Heart left ventricle (tissue), 16 donors: ENCODE measurements around the gene FAM131A. TPM values are rescaled to one million over a fixed set of nuclear protein-coding genes. Genes with fewer than 3 reads are reported as not detected.
A peak's percentile ranks its signal among the peaks of the same experiment; 100 is the strongest.

Source experiments
- ATAC-seq, 4 donors: fragments of 200-7000 bp; cut with Tn5 transposase; one replicate each; pipeline ENCODE4 v1.9.1; 2020 to 2022; ENCODE audit warnings: moderate library complexity in 4 of 4, mild to moderate bottlenecking in 3 of 4, moderate number of reproducible peaks in 1 of 4
- DNase-seq, 5 donors: peaks; one replicate each; pipeline ENCODE4 v3.0.0-alpha.2; 2020
- H3K27ac ChIP-seq, 12 donors: fragments of 200-600 bp; sonication (generic) in 4 of 12; one replicate each; pipeline versions ENCODE4 v1.5.0 to v1.8.0; 2016 to 2022; ENCODE audit warnings: mild to moderate bottlenecking in 2 of 12
- H3K27me3 ChIP-seq, 9 donors: fragments of 200-600 bp; sonication (generic) in 2 of 9; one replicate each; pipeline versions ENCODE4 v1.5.1 to v1.8.0; 2016 to 2022; ENCODE audit warnings: mild to moderate bottlenecking in 3 of 9
- H3K36me3 ChIP-seq, 9 donors: fragments of 200-600 bp; sonication (generic) in 2 of 9; one replicate each; pipeline versions ENCODE4 v1.5.0 to v1.8.0; 2018 to 2022; ENCODE audit warnings: mild to moderate bottlenecking in 2 of 9
- H3K4me1 ChIP-seq, 12 donors: fragments of 200-600 bp; sonication (generic) in 4 of 12; one replicate each; pipeline versions ENCODE4 v1.5.0 to v1.8.0; 2016 to 2022; ENCODE audit warnings: mild to moderate bottlenecking in 3 of 12
- H3K4me3 ChIP-seq, 12 donors: fragments of 200-600 bp; sonication (generic) in 4 of 12; one replicate each; pipeline versions ENCODE4 v1.5.0 to v1.8.0; 2017 to 2022; ENCODE audit warnings: mild to moderate bottlenecking in 9 of 12, moderate library complexity in 4 of 12
- H3K9me3 ChIP-seq, 12 donors: fragments of 200-600 bp; sonication (generic) in 4 of 12; one replicate each; pipeline versions ENCODE4 v1.5.0 to v1.8.0; 2016 to 2022; ENCODE audit warnings: mild to moderate bottlenecking in 1 of 12
- POLR2A ChIP-seq, 2 donors: fragments of 450-650 bp; IDR thresholded peaks; one replicate each; pipeline ENCODE4 v1.6.1; 2017; ENCODE audit warnings: antibody characterized with exemption in 2 of 2, mild to moderate bottlenecking in 2 of 2, moderate library complexity in 2 of 2
- WGBS, 4 donors: extraction: QIAGEN DNeasy Blood & Tissue Kit in 2 of 4; methylation state at CpG; one replicate each; pipeline versions ENCODE4 v1.1.5 to v1.1.7; 2013 to 2018; 5-methylcytosine and 5-hydroxymethylcytosine counted together
- intact Hi-C, 10 donors: fragments of 100-400 bp; cut with DNase I; formaldehyde crosslinking; loops; one replicate each; pipeline versions ENCODE4 v1.11.1 to v1.14.2; 2022
- polyA plus RNA-seq, 2 donors: library from polyadenylated mRNA; stranded (reverse); fragments of 200-250 nt; gene quantifications; one replicate each; pipeline ENCODE4 v1.2.3, GENCODE V29; 2013
- total RNA-seq, 9 donors: library from RNA; depleted of rRNA in 2 of 9; stranded (reverse); fragments of >200 nt in 2 of 9; fragmentation: NEBNext Ultra II Directional in 3 of 9; extraction: Animal tissue kit (Norgen Biotek cat#: 25700) in 3 of 9; gene quantifications; one replicate each; pipeline versions ENCODE4 v1.1.0 to v1.2.4, GENCODE V29; 2016 to 2023
- TF ChIP-seq, protein P1 (sequence below), 12 donors: fragments of 200-600 bp; sonication (generic) in 4 of 12; IDR thresholded peaks; one replicate each; pipeline versions ENCODE4 v1.5.0 to v1.8.0; 2018 to 2022; ENCODE audit warnings: antibody characterized with exemption in 12 of 12, mild to moderate bottlenecking in 5 of 12
- donor health status: ischemic (EF 13 %, LVEDD 7.1; RV severe dilation, severe dysfunction).
- donor health status: healthy with polysubstance abuse.
- donor health status: DM: no; HTN: yes; CAD: no.
- donor health status: DM: no; HTN: no; CAD: no.
- donor health status: ischemic (EF 25% LVEDD 6.9; RV normal size, moderate dysfunction).
- donor health status: ischemic (EF 25% LVEDD 5.7; RV mildly dilated, moderate dysfunction).
- donor health status: healthy.
- donor health status: DM: yes; HTN: yes; CAD: no.
- donor health status: ischemic (EF 35%, LVEDD 5.7; RV mildly dilated, moderate dysfunction).
- donor health status: nonischemic (EF 11% LVEDD 7.7; RV severe dilation, severe dysfunction).
- donor health status: DM: yes; HTN: yes; CAD: no.
- donor health status: PGD.
- donor health status: ischemic (EF 29% LVEDD 5.4; RV normal size, mild dysfunction).
- donor health status: nonischemic (EF 23%, LVEDD 6.1; RV moderate dilation, normal function).

FAM131A gene
- total and polyA plus RNA-seq, 11 donors, result 21.9 to 53.2 (median 30.9) TPM

DNA sequence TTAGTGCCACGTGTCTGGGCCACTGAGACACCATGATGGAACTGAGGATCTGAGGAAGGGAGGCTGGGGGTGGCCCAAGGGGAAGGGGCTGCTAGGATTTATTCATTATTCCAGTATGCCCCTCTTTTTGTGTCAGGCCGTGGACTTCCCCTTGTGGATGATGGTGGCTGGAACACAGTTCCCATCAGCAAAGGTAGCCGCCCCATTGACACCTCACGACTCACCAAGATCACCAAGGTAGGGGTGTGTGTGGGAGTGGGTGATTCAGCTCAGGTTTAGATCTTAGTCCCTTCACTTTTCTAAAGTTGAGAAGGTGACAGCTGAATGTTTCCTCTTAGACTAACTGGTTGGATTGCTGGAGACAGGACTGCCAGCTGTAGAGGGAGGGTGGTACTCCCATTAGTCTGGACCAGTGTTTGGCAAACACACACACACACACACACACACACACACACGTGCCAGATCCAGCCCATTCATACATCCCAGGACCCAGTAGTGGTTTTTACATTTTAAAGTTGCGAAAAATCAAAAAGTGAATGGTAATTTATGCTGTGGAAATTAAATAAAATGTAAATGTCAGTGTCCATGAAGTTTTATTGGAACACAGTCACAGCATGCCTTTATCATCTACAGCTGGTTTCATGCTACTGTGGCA lies 11.6 kb upstream of the FAM131A start:
- no peak for ATAC-seq
- Histone ChIP-seq H3K4me1 (peaks cover 0 to 24% (median 4%) of the 10 kb centered on the region in 12 donors), H3K9me3 (no peaks in the 10 kb centered on the region), H3K4me3 (no peak overlapping the region), H3K27me3 (no peaks in the 10 kb centered on the region), H3K27ac (no peak overlapping the region), H3K36me3 (peaks cover 17 to 100% (median 100%) of the 10 kb centered on the region in 9 donors)
- 68 to 86% (median 82%) methylated on average over 6 of the region's 6 CpGs for WGBS, 4 donors
- intact Hi-C loops, result no loop called here
- peak in 1 of 5 donors; percentile 9 for DNase-seq
- TF ChIP-seq, protein P1, sequence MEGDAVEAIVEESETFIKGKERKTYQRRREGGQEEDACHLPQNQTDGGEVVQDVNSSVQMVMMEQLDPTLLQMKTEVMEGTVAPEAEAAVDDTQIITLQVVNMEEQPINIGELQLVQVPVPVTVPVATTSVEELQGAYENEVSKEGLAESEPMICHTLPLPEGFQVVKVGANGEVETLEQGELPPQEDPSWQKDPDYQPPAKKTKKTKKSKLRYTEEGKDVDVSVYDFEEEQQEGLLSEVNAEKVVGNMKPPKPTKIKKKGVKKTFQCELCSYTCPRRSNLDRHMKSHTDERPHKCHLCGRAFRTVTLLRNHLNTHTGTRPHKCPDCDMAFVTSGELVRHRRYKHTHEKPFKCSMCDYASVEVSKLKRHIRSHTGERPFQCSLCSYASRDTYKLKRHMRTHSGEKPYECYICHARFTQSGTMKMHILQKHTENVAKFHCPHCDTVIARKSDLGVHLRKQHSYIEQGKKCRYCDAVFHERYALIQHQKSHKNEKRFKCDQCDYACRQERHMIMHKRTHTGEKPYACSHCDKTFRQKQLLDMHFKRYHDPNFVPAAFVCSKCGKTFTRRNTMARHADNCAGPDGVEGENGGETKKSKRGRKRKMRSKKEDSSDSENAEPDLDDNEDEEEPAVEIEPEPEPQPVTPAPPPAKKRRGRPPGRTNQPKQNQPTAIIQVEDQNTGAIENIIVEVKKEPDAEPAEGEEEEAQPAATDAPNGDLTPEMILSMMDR (IDR thresholded peaks at IDR 0.05), result no peak
- no peak for TF ChIP-seq POLR2A (IDR thresholded peaks at IDR 0.05)

DNA sequence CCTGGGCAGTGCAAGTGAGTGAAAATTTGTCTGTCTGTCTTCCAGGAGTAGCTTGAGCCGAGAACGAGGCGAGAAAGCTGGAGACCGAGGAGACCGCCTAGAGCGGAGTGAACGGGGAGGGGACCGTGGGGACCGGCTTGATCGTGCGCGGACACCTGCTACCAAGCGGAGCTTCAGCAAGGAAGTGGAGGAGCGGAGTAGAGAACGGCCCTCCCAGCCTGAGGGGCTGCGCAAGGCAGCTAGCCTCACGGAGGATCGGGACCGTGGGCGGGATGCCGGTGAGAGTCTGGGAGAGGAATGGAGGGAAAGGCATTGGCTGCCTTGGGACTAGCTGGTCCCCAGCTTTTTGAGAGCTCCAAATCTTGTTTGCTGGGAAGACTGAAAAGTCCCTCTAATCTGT lies 10.2 kb upstream of the FAM131A start:
- no peak for TF ChIP-seq POLR2A (IDR thresholded peaks at IDR 0.05)
- TF ChIP-seq, protein P1 (IDR thresholded peaks at IDR 0.05), result no peak
- no peaks in the 10 kb centered on the region for H3K27me3 ChIP-seq
- DNase-seq (no peak), ATAC-seq (no peak)
- H3K4me1 ChIP-seq, result peaks cover 0 to 17% (median 4%) of the 10 kb centered on the region in 12 donors
- no peak overlapping the region for H3K4me3 ChIP-seq
- no peak overlapping the region for H3K27ac ChIP-seq
- intact Hi-C loops, result no loop called here
- H3K9me3 ChIP-seq, result no peaks in the 10 kb centered on the region
- H3K36me3 ChIP-seq, result peaks cover 22 to 100% (median 100%) of the 10 kb centered on the region in 9 donors
- WGBS, 4 donors, result 92 to 96% (median 95%) methylated on average over 21 of the region's 21 CpGs

DNA sequence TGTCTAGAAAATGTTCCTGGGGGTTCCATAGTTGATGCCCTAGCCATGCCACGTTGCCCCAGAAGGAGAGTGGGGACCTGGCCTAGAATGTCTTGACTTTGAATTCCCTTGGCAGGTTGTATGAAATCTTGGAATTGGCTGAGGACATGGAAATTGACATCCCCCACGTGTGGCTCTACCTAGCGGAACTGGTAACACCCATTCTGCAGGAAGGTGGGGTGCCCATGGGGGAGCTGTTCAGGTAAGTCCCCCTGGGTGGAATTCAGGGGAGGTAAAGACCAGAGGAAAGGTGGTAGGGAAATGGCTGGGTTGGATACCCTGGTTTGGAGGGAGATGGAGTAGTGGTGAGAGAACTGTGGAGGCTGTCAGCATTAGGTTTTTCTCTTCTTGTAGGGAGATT lies 8.9 kb upstream of the FAM131A start:
- peaks cover 15 to 100% (median 100%) of the 10 kb centered on the region in 9 donors for H3K36me3 ChIP-seq
- ATAC-seq (no peak), DNase-seq (no peak)
- peaks cover 0 to 14% (median 5%) of the 10 kb centered on the region in 12 donors for H3K4me1 ChIP-seq
- no peak overlapping the region for H3K27ac ChIP-seq
- intact Hi-C loops, result no loop called here
- H3K9me3 ChIP-seq, result no peaks in the 10 kb centered on the region
- no peak overlapping the region for H3K4me3 ChIP-seq
- H3K27me3 ChIP-seq, result no peaks in the 10 kb centered on the region
- 45 to 61% (median 53%) methylated on average over 3 of the region's 3 CpGs for WGBS, 4 donors
- no peak for TF ChIP-seq POLR2A (IDR thresholded peaks at IDR 0.05)
- TF ChIP-seq, protein P1 (IDR thresholded peaks at IDR 0.05), result no peak

DNA sequence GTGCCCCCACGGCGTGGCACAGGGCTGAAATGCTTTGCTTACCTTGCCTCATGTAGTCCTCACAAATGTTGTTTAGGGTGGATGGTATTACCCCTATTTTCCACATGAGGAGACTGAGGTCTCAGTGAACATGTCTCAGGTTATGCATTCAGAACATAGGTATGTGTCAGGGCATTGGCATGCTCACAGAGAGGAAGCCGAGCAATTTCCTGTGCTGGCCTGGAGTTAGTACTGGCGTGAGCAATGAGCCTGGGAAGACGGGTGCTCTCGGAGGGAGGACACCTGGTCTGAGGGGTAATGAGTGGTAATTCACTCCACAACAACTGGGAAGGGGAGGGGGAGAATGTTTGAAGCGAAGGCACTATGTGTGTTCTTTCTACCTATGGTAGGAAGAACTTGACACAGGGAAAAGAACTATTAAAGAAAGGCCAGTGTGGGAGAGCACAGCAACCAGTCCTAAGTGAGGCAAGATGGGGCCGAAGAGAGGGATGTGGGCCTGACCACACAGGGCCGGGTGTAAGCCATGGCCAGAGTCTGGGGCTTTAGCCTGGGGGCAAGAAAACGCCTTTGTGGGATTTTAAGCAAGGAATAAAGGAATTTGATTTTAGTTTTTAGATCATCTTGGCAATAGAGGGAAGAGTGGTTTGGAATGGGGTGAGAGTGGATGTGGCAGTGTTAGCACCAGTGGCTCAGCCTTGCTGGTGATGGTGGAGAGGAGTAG lies 4.9 kb upstream of the FAM131A start:
- Histone ChIP-seq H3K27ac (peak overlapping the region in 8 of 12 donors; percentile 11 to 67 (median 32)), H3K4me1 (peaks cover under 1 to 29% (median 17%) of the 10 kb centered on the region in 12 donors), H3K36me3 (peaks cover 10 to 79% (median 78%) of the 10 kb centered on the region in 9 donors), H3K27me3 (no peaks in the 10 kb centered on the region), H3K9me3 (no peaks in the 10 kb centered on the region), H3K4me3 (no peak overlapping the region)
- no peak for DNase-seq
- intact Hi-C loops, result no loop called here
- WGBS, 4 donors, result 68 to 73% (median 72%) methylated on average over 10 of the region's 10 CpGs
- ATAC-seq, result no peak
- TF ChIP-seq, protein P1 (IDR thresholded peaks at IDR 0.05), result no peak
- TF ChIP-seq POLR2A (IDR thresholded peaks at IDR 0.05), result no peak
